ENCODE results near the gene ACOXL. TPM values are rescaled to one million over a fixed set of nuclear protein-coding genes. Genes with fewer than 3 reads are reported as not detected.

ACOXL gene
- total and polyA plus RNA-seq, 9 of the 15 experiments (the other 6 are each of a cell fraction or from before 2014, with no cell fraction given): 0.31 to 0.56 TPM; not detected in 7

GRCh38 chr2:111117598-111118480 lies 385.5 kb downstream of the ACOXL start (continued):
- TF ChIP-seq, protein P1, sequence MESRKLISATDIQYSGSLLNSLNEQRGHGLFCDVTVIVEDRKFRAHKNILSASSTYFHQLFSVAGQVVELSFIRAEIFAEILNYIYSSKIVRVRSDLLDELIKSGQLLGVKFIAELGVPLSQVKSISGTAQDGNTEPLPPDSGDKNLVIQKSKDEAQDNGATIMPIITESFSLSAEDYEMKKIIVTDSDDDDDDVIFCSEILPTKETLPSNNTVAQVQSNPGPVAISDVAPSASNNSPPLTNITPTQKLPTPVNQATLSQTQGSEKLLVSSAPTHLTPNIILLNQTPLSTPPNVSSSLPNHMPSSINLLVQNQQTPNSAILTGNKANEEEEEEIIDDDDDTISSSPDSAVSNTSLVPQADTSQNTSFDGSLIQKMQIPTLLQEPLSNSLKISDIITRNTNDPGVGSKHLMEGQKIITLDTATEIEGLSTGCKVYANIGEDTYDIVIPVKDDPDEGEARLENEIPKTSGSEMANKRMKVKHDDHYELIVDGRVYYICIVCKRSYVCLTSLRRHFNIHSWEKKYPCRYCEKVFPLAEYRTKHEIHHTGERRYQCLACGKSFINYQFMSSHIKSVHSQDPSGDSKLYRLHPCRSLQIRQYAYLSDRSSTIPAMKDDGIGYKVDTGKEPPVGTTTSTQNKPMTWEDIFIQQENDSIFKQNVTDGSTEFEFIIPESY (CRISPR knock-in tag; IDR thresholded peaks at IDR 0.05): peak; percentile 80

DNA sequence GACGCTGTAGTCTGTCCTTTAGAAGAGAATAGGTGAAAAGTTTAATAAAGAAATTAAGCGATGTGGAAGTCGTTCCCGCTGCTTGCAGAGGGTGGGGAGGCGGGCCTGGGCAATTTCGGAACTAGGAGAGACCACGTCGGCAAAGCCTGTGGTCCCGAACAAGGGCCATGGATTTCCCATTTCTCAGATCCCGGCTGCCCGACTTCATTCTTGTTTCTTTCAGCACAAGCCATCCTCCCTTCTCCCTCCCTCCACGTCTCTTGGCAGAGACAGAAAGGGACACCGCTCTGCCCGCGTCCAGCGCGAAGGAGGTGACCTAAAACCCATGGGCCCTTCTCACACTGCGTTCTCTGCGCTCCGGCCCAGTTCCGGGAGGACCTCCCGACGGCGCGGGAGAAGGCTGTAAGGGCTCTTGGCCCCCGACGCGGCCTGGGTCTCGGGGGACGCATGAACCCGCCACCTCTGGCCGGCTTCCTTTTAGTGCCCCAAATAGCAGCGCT lies 386.2 kb downstream of the ACOXL start:
- H3K4me2 ChIP-seq (ENCODE audit: insufficient read depth, low read length): no peak overlapping the region
- H4K20me1 ChIP-seq (replicated peaks; ENCODE audit: control insufficient read depth, insufficient read depth, low read length): peaks cover 10% of the 10 kb centered on the region
- FAIRE-seq (no peak), ATAC-seq (no peak), DNase-seq (ENCODE audit: extremely low read depth in 1 of 4, low spot score in 3 of 4) (no peak)
- H3K9ac ChIP-seq (ENCODE audit: insufficient read depth in 1 of 2, low read depth in 2 of 2, low read length in 2 of 2): no peak overlapping the region
- intact Hi-C loops (cut with micrococcal nuclease) (loop anchor here (5.0 to 10.0 kb wide), 3 partner anchors 304 to 549 kb away; no protein-coding TSS in a partner anchor), in situ Hi-C loops (cut with MboI) (no loop called here)
- H3K27ac ChIP-seq (ENCODE audit: extremely low read depth, low read depth, low read length): no peak overlapping the region
- 92% methylated on average over 28 of the region's 33 CpGs for WGBS (ENCODE audit: insufficient coverage, low coverage, missing lambda C conversion rate)
- CTCF ChIA-PET (ENCODE audit: low intra/inter-chr PET ratio): no interaction called here
- no peaks in the 10 kb centered on the region for H3K27me3 ChIP-seq (ENCODE audit: control insufficient read depth in 2 of 2, insufficient read depth in 2 of 2, low read length in 2 of 2)
- no peak overlapping the region for H3K4me3 ChIP-seq
- no peaks in the 10 kb centered on the region for H3K9me3 ChIP-seq (replicated peaks; ENCODE audit: control insufficient read depth, insufficient read depth, low read depth, low read length)
- no peak overlapping the region for H2AFZ ChIP-seq (ENCODE audit: low read depth, low read length)
- no peaks in the 10 kb centered on the region for H3K9me1 ChIP-seq (ENCODE audit: control insufficient read depth, insufficient read depth, low read length)
- H3K36me3 ChIP-seq (ENCODE audit: control insufficient read depth, insufficient read depth, low read length): no peaks in the 10 kb centered on the region; the same call in 2 of the 3 replicates
- peaks cover 27% of the 10 kb centered on the region for H3K79me2 ChIP-seq (ENCODE audit: control insufficient read depth, insufficient read depth, low read length)
- H3K4me1 ChIP-seq (replicated peaks in 1 of 2; ENCODE audit: control insufficient read depth in 2 of 2, insufficient read depth in 2 of 2, low read length in 2 of 2): peaks cover 4 to 37% of the 10 kb centered on the region in 2 experiments; a peak in 4 of 5 replicates
- no TSS peak for BruUV-seq (replicated peaks)
- POLR2A ChIA-PET: no interaction called here
- TF ChIP-seq MXI1 (IDR thresholded peaks at IDR 0.05; ENCODE audit: low read depth, low read length) (no peak), ZNF311 (CRISPR knock-in tag; IDR thresholded peaks at IDR 0.05) (no peak)
- TF ChIP-seq, protein P2, sequence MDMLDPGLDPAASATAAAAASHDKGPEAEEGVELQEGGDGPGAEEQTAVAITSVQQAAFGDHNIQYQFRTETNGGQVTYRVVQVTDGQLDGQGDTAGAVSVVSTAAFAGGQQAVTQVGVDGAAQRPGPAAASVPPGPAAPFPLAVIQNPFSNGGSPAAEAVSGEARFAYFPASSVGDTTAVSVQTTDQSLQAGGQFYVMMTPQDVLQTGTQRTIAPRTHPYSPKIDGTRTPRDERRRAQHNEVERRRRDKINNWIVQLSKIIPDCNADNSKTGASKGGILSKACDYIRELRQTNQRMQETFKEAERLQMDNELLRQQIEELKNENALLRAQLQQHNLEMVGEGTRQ (CRISPR knock-in tag; IDR thresholded peaks at IDR 0.05): no peak

Measured in K562 (cell line).